ENCODE results near the gene ZNF80.

The ZNF80 gene

GRCh38 chr3:114212646-114213045 lies 24.7 kb downstream of the ZNF80 start:
- no peak overlapping the region for H3K4me3 ChIP-seq
- peaks cover 39% of the 10 kb centered on the region for H3K4me1 ChIP-seq
- no peaks in the 10 kb centered on the region for H3K36me3 ChIP-seq
- H3K27me3 ChIP-seq: no peaks in the 10 kb centered on the region
- H3K9ac ChIP-seq: no peak overlapping the region
- no peaks in the 10 kb centered on the region for H4K20me1 ChIP-seq
- peak overlapping the region; percentile 89 for H3K4me2 ChIP-seq
- H3K9me3 ChIP-seq: 0 out of 2 replicates have a peak, but pooled peaks cover 3% of the 10 kb centered on the region
- H3K27ac ChIP-seq: peak overlapping the region; percentile 90
- no peak for TF ChIP-seq Cebpa-rat (IDR thresholded peaks at IDR 0.05)

DNA sequence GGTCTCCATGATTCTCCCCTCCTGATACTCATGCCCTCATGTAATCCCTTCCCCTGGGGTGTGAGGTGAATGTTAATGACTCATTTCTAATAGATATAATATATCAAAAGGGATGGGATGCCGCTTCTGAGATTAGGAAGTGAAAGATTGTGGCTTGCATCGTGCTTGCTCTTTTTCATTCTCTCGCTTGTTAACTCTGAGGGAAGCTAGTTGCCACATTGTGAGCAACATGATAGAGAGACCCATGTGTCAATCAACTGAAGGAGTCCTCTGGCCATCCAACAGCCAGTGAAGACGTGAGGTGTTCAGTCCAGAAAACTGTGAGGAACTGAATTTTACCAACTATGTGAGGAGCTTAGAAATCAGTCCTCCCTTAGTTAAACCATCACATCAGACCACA lies 29.6 kb downstream of the ZNF80 start:
- Histone ChIP-seq H3K27ac (no peak overlapping the region), H3K27me3 (no peaks in the 10 kb centered on the region), H3K36me3 (no peaks in the 10 kb centered on the region), H3K9me3 (0 out of 2 replicates have a peak, but pooled peaks cover 3% of the 10 kb centered on the region), H4K20me1 (no peaks in the 10 kb centered on the region), H3K4me1 (peaks cover 5% of the 10 kb centered on the region), H3K9ac (no peak overlapping the region), H3K4me2 (no peak overlapping the region), H3K4me3 (no peak overlapping the region)
- TF ChIP-seq Cebpa-rat (IDR thresholded peaks at IDR 0.05): no peak

DNA sequence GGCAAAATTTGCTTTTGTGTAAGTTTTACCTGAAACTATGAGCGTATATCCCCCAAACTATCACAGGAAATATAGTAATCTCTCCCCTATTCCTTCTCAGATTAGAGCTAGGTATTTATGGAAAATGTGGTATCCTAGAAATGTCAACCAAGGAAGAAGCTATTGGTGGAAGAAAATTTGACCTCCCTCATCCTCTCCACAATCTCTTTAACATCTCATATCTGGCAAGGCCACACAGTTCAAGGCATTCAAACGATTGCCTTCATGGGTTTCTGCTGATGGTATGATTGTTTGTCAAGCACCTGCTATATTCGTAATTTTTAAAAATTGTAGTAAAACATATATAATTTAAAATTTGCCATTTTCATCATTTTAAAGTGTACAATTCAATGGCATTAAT lies 31.0 kb downstream of the ZNF80 start:
- no peak overlapping the region for H3K4me3 ChIP-seq
- 0 out of 2 replicates have a peak, but pooled peaks cover 3% of the 10 kb centered on the region for H3K9me3 ChIP-seq
- no peaks in the 10 kb centered on the region for H3K4me1 ChIP-seq
- TF ChIP-seq Cebpa-rat (IDR thresholded peaks at IDR 0.05): no peak
- no peak overlapping the region for H3K4me2 ChIP-seq
- no peaks in the 10 kb centered on the region for H3K36me3 ChIP-seq
- no peaks in the 10 kb centered on the region for H4K20me1 ChIP-seq
- no peak overlapping the region for H3K27ac ChIP-seq
- no peak overlapping the region for H3K9ac ChIP-seq
- H3K27me3 ChIP-seq: no peaks in the 10 kb centered on the region

GRCh38 chr3:114205541-114205940 lies 31.8 kb downstream of the ZNF80 start:
- Histone ChIP-seq H3K27me3 (no peaks in the 10 kb centered on the region), H3K9me3 (0 out of 2 replicates have a peak, but pooled peaks cover under 1% of the 10 kb centered on the region), H4K20me1 (no peaks in the 10 kb centered on the region), H3K4me3 (no peak overlapping the region), H3K4me2 (no peak overlapping the region), H3K4me1 (no peaks in the 10 kb centered on the region), H3K27ac (no peak overlapping the region), H3K36me3 (no peaks in the 10 kb centered on the region), H3K9ac (no peak overlapping the region)
- TF ChIP-seq Cebpa-rat (IDR thresholded peaks at IDR 0.05): no peak

- no peaks in the 10 kb centered on the region for H3K4me1 ChIP-seq
These were observed 42.6 kb downstream of the ZNF80 start for GRCh38 chr3:114194750-114195149.

DNA sequence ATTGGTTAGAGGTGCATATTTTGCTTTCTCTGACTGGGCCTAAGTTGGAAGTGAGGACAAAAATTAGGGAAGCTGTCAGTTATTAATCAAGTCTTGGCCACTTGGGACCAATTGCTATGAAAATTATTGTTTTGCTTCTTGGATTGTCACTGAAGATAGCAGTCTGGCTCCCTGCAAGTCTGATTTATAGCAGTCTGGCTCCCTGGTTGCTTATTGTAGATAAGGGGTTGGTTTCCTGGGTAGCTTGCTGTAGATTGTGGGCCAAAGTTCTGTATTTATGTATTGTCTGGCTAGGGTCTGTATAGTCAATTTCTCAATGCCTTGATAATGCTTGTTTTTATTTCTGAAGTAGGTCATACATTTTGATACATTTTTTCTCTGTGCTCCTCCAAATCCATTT lies 45.2 kb downstream of the ZNF80 start:
- H3K27ac ChIP-seq: no peak overlapping the region
- H3K4me3 ChIP-seq: no peak overlapping the region
- no peaks in the 10 kb centered on the region for H3K36me3 ChIP-seq
- H3K4me1 ChIP-seq: no peaks in the 10 kb centered on the region
- H3K4me2 ChIP-seq: no peak overlapping the region
- no peak overlapping the region for H3K9ac ChIP-seq
- H3K9me3 ChIP-seq: no peaks in the 10 kb centered on the region
- no peak for TF ChIP-seq Cebpa-rat (IDR thresholded peaks at IDR 0.05)
- no peaks in the 10 kb centered on the region for H4K20me1 ChIP-seq
- no peaks in the 10 kb centered on the region for H3K27me3 ChIP-seq

More at GRCh38 chr3:114194750-114195149, 42.6 kb downstream of the ZNF80 start:
- TF ChIP-seq Cebpa-rat (IDR thresholded peaks at IDR 0.05): no peak
- H3K27me3 ChIP-seq: no peaks in the 10 kb centered on the region
- H4K20me1 ChIP-seq: no peaks in the 10 kb centered on the region
- H3K9me3 ChIP-seq: no peaks in the 10 kb centered on the region
- H3K36me3 ChIP-seq: no peaks in the 10 kb centered on the region
- H3K4me2 ChIP-seq: no peak overlapping the region
- no peak overlapping the region for H3K4me3 ChIP-seq
- no peak overlapping the region for H3K27ac ChIP-seq
- no peak overlapping the region for H3K9ac ChIP-seq

- H3K36me3 ChIP-seq: no peaks in the 10 kb centered on the region
- H3K9me3 ChIP-seq: no peaks in the 10 kb centered on the region
- H4K20me1 ChIP-seq: no peaks in the 10 kb centered on the region
- no peaks in the 10 kb centered on the region for H3K27me3 ChIP-seq
- H3K4me1 ChIP-seq: no peaks in the 10 kb centered on the region
- H3K4me2 ChIP-seq: no peak overlapping the region
- H3K9ac ChIP-seq: no peak overlapping the region
- no peak overlapping the region for H3K27ac ChIP-seq
- no peak for TF ChIP-seq Cebpa-rat (IDR thresholded peaks at IDR 0.05)
- no peak overlapping the region for H3K4me3 ChIP-seq
These were observed 50.9 kb downstream of the ZNF80 start for GRCh38 chr3:114186501-114186900.
